Body of pancreas (tissue), 4 donors: ENCODE measurements around the gene RHEX. TPM values are rescaled to one million over a fixed set of nuclear protein-coding genes. Genes with fewer than 3 reads are reported as not detected.

Source experiments
- ATAC-seq: fragments of 150-250 bp; one replicate; pipeline ENCODE4 v1.9.1; 2016
- DNase-seq, 4 donors: peaks; one replicate each; pipeline ENCODE4 v3.0.0-alpha.2; 2019
- H3K27ac ChIP-seq, 4 donors: fragments of 200-600 bp; sonication (generic); 1 replicate in 3 of 4; 2 replicates in 1 of 4; pipeline versions ENCODE4 v1.5.1 to v1.6.1; 2016 to 2019; ENCODE audit warnings: mild to moderate bottlenecking in 1 of 4, mixed read lengths in 1 of 4, moderate library complexity in 1 of 4
- H3K27me3 ChIP-seq, 2 donors: fragments of 200-600 bp; sonication (generic); one replicate each; pipeline ENCODE4 v1.6.0; 2016; ENCODE audit warnings: mild to moderate bottlenecking in 1 of 2
- H3K36me3 ChIP-seq, 2 donors: fragments of 200-600 bp; sonication (generic); replicated peaks in 1 of 2; 2 replicates each; pipeline ENCODE4 v1.5.1; 2016; ENCODE audit warnings: low read depth in 2 of 2; ENCODE audit not compliant: insufficient read depth in 1 of 2
- H3K4me1 ChIP-seq: fragments of 200-600 bp; sonication (generic); one replicate; pipeline ENCODE4 v1.6.0; 2016
- H3K4me3 ChIP-seq, 2 donors: fragments of 200-600 bp; sonication (generic); 1 replicate in 1 of 2; 2 replicates in 1 of 2; pipeline ENCODE4 v1.5.1; 2016 to 2019
- H3K9me3 ChIP-seq, 3 donors: fragments of 200-600 bp; sonication (generic); 1 replicate in 2 of 3; 2 replicates in 1 of 3; pipeline ENCODE4 v1.5.1; 2016
- POLR2A ChIP-seq, 3 donors: fragments of 450-650 bp; IDR thresholded peaks; one replicate each; pipeline ENCODE4 v1.6.1; 2016; ENCODE audit warnings: antibody characterized with exemption in 3 of 3, mild to moderate bottlenecking in 2 of 3
- WGBS, 2 donors: methylation state at CpG; one replicate each; pipeline ENCODE4 v1.1.5; 2017; 5-methylcytosine and 5-hydroxymethylcytosine counted together
- intact Hi-C: fragments of 100-400 bp; cut with DNase I; formaldehyde crosslinking; loops from one replicate; pipeline ENCODE4 v1.15.1; 2023
- small RNA-seq: library from RNA; depleted of rRNA; stranded (forward); fragments of <200 nt; gene quantifications from one replicate; pipeline ENCODE3, GENCODE V24; 2016
- total RNA-seq, 2 donors: library from RNA; depleted of rRNA; stranded (reverse); fragments of >200 nt; gene quantifications; one replicate each; pipeline ENCODE4 v1.1.0, GENCODE V29; 2016
- TF ChIP-seq, protein P1 (sequence below), 7 experiments: fragments of 450-650 bp in 4 of 7; fragments of 200-600 bp in 3 of 7; sonication (generic) in 3 of 7; IDR thresholded peaks; one replicate each; pipeline ENCODE4 v1.5.1; 2016 to 2019; ENCODE audit warnings: antibody characterized with exemption in 7 of 7

RHEX gene
- total RNA-seq, 2 donors from 2014 or later = 0.52 TPM; not detected in 1

DNA sequence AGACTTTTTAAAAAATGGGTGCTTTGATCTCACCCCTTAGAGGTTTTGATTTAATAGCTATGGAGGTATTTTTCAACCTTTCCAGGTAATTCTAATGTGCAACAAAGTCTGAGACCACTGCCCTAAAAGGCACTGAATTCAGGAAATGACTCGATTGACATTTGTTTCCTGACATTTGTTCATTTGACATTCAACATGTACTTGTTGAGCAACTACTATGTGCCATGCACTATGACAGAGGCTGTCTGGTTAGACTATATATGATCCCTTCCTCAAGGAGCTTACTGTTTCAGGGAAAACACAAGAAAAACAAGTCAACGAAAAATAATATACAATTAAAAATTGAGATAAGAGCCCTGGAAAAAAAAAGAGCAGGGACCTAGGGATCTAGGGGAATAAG, 89.8 kb downstream of the RHEX start:
- H3K4me3 ChIP-seq = no peak overlapping the region
- H3K9me3 ChIP-seq = no peaks in the 10 kb centered on the region
- intact Hi-C loops = no loop called here
- no peaks in the 10 kb centered on the region for H3K27me3 ChIP-seq
- H3K4me1 ChIP-seq = peaks cover 22% of the 10 kb centered on the region
- no peak for TF ChIP-seq POLR2A (IDR thresholded peaks at IDR 0.05)
- TF ChIP-seq, protein P1, sequence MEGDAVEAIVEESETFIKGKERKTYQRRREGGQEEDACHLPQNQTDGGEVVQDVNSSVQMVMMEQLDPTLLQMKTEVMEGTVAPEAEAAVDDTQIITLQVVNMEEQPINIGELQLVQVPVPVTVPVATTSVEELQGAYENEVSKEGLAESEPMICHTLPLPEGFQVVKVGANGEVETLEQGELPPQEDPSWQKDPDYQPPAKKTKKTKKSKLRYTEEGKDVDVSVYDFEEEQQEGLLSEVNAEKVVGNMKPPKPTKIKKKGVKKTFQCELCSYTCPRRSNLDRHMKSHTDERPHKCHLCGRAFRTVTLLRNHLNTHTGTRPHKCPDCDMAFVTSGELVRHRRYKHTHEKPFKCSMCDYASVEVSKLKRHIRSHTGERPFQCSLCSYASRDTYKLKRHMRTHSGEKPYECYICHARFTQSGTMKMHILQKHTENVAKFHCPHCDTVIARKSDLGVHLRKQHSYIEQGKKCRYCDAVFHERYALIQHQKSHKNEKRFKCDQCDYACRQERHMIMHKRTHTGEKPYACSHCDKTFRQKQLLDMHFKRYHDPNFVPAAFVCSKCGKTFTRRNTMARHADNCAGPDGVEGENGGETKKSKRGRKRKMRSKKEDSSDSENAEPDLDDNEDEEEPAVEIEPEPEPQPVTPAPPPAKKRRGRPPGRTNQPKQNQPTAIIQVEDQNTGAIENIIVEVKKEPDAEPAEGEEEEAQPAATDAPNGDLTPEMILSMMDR (IDR thresholded peaks at IDR 0.05) = no peak
- 53 to 56% methylated on average over 2 of the region's 2 CpGs for WGBS, 2 donors
- no peaks in the 10 kb centered on the region for H3K36me3 ChIP-seq
- ATAC-seq (no peak), DNase-seq (no peak)
- H3K27ac ChIP-seq = no peak overlapping the region

DNA sequence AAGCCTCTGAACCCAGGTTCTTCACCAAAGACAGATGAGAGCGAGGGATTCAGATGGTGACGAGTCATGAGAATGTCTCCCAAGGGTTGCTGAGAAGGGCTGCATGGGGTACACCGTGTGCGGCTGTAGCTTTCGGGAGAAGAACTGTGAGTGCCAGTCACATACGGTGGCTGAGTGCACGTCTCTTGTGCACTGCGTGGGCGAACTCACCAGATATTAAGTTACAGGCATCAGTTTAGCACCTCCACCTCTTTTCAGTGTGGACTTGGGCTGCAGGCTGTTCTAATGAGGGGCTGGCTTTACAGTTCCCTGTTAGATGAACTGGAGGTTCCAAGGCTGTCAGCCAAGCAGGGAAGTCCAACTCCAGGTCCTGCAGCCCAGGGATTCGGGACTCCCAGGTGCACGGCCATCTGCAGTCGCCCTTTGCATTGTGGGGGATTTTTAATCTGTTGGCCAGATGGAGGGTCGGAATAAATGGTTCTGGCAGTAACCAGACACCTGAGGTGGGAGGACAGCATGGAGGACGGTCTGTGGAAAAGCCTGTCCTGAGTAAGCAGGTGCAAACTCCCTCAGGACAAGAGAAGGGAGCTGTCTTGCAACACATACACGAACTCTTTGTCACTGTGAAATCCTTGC, 90.7 kb downstream of the RHEX start:
- Histone ChIP-seq H3K4me1 (peaks cover 22% of the 10 kb centered on the region), H3K27ac (no peak overlapping the region), H3K27me3 (no peaks in the 10 kb centered on the region), H3K4me3 (no peak overlapping the region), H3K9me3 (no peaks in the 10 kb centered on the region), H3K36me3 (no peaks in the 10 kb centered on the region)
- WGBS, 2 donors = 87 to 90% methylated on average over 15 of the region's 15 CpGs
- intact Hi-C loops = no loop called here
- TF ChIP-seq, protein P1 (IDR thresholded peaks at IDR 0.05) = no peak
- no peak for TF ChIP-seq POLR2A (IDR thresholded peaks at IDR 0.05)
- no peak for DNase-seq
- ATAC-seq = no peak

DNA sequence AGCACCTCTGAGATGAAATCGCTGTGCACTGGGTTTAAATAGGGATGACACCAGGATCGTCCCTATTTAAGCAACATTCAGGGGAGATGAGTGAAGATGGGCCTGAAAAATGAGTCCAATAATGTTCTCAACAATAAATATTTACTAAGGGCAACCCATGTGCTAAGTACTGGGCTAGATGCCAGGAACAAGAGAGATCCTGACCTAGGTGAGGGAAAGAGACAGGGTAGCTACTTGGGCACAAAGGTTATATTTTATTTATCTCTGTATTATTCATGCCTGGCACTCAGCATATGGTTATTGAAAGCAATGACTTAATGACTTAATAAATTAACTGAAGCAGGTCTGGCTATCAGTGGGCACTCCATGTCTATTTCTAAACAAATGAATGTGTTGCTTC, 91.6 kb downstream of the RHEX start:
- peaks cover 22% of the 10 kb centered on the region for H3K4me1 ChIP-seq
- ATAC-seq (no peak), DNase-seq (no peak)

DNA sequence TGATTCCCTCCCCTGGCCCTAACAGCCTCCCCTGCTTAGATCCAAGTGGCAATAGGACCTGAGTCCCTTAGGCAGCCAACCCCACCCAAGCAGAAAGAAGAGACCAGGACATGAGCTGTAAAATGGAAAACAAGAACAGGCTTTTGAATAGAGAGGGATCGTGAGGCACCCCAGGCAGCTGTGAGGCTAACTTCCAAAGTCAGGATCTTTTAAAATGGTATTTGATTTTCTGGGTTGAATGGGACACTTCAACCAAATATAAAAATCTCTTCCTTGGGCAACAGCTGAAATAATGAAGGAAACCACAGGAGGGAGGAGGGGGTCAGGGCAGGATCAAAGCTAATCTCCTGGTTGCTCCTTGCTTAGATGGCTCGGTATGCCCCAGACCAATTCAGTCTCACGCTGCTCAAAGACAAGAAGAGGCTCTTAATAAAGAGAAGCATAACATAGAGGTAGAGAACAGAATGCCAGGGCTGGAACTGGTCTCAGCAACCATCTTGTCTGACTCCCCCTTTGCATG, 92.9 kb downstream of the RHEX start:
- no peak for TF ChIP-seq POLR2A (IDR thresholded peaks at IDR 0.05)
- TF ChIP-seq, protein P1 (IDR thresholded peaks at IDR 0.05) = no peak
- no peaks in the 10 kb centered on the region for H3K27me3 ChIP-seq
- H3K4me3 ChIP-seq = no peak overlapping the region
- no peaks in the 10 kb centered on the region for H3K36me3 ChIP-seq
- no peaks in the 10 kb centered on the region for H3K9me3 ChIP-seq
- DNase-seq = no peak
- WGBS, 2 donors = 75 to 76% methylated on average over 3 of the region's 3 CpGs
- H3K4me1 ChIP-seq = peaks cover 22% of the 10 kb centered on the region
- ATAC-seq = no peak
- H3K27ac ChIP-seq = no peak overlapping the region
- intact Hi-C loops = no loop called here

More for the DNA sequence above, 91.6 kb downstream of the RHEX start:
- H3K27me3 ChIP-seq = no peaks in the 10 kb centered on the region
- H3K9me3 ChIP-seq = no peaks in the 10 kb centered on the region
- intact Hi-C loops = no loop called here
- 37 to 70% methylated on average over 2 of the region's 2 CpGs for WGBS, 2 donors
- no peak overlapping the region for H3K27ac ChIP-seq
- no peaks in the 10 kb centered on the region for H3K36me3 ChIP-seq
- H3K4me3 ChIP-seq = no peak overlapping the region
- TF ChIP-seq, protein P1 (IDR thresholded peaks at IDR 0.05) = no peak
- no peak for TF ChIP-seq POLR2A (IDR thresholded peaks at IDR 0.05)

Small RNAs within 50 kb of the gene (small RNA-seq; reads per million reads assigned to genes)
- not detected for gene RF00271

Other genes starting within 250 kb of the RHEX start
- 10 to 100 TPM; 36.9 to 41.8 TPM for gene SLC41A1, start 240.0 kb upstream of the RHEX start, total RNA-seq
- 100 to 1,000 TPM in 1 of 2 donors, 10 to 100 TPM in 1; 13.0 to 103 TPM for gene PM20D1, start 203.0 kb upstream of the RHEX start, total RNA-seq
- 1 to 10 TPM in 1 of 2 donors, under 1 TPM in 1; 0.78 to 1.6 TPM for gene SLC26A9, start 109.7 kb upstream of the RHEX start, total RNA-seq
- gene RAB7B, start 49.8 kb upstream of the RHEX start, total RNA-seq = under 1 TPM in 1 of 2 donors, not detected in 1; 0.78 TPM
- gene CTSE, start 29.3 kb upstream of the RHEX start, total RNA-seq = 10 to 100 TPM in 1 of 2 donors, 1 to 10 TPM in 1; 4.9 to 28.3 TPM
- under 1 TPM in 1 of 2 donors, not detected in 1; 0.78 TPM for gene AVPR1B, start 64.2 kb downstream of the RHEX start, total RNA-seq
- 10 to 100 TPM in 1 of 2 donors, not detected in 1; 11.9 TPM for gene FAM72A, start 149.7 kb downstream of the RHEX start, total RNA-seq
- 10 to 100 TPM; 10.2 to 23.6 TPM for gene SRGAP2, start 150.4 kb downstream of the RHEX start, total RNA-seq